Fibroblast of skin of right biceps (primary cell): ENCODE data around the gene TENM3.
A peak's percentile ranks its signal among the peaks of the same experiment; 100 is the strongest.

Experiments used
- DNase-seq: peaks from one replicate; pipeline ENCODE4 v3.0.0-alpha.2; 2013

The TENM3 gene

GRCh38 chr4:182532441-182532840 lies 289.2 kb downstream of the TENM3 start:
- no peak for DNase-seq

GRCh38 chr4:182533964-182534363 lies 290.8 kb downstream of the TENM3 start:
- peak; percentile 46 for DNase-seq

- DNase-seq = no peak
Measured at GRCh38 chr4:182536221-182536811, 293.1 kb downstream of the TENM3 start.

GRCh38 chr4:182537031-182537795 lies 294.0 kb downstream of the TENM3 start:
- no peak for DNase-seq

- no peak for DNase-seq
Measured at GRCh38 chr4:182538031-182538430, 294.8 kb downstream of the TENM3 start.

GRCh38 chr4:182540496-182540895 lies 297.3 kb downstream of the TENM3 start:
- DNase-seq = no peak

GRCh38 chr4:182547435-182547834 lies 304.2 kb downstream of the TENM3 start:
- DNase-seq = no peak

GRCh38 chr4:182548156-182548555 lies 305.0 kb downstream of the TENM3 start:
- no peak for DNase-seq

- DNase-seq = no peak
Measured at GRCh38 chr4:182549356-182549755, 306.2 kb downstream of the TENM3 start.

GRCh38 chr4:182552948-182553347 lies 309.7 kb downstream of the TENM3 start:
- DNase-seq = no peak

- DNase-seq = no peak
Measured at GRCh38 chr4:182553653-182554052, 310.5 kb downstream of the TENM3 start.

GRCh38 chr4:182554736-182555135 lies 311.5 kb downstream of the TENM3 start:
- peak; percentile 19 for DNase-seq

- DNase-seq = peak; percentile 66
Measured at GRCh38 chr4:182555997-182556418, 312.8 kb downstream of the TENM3 start.

GRCh38 chr4:182556580-182556979 lies 313.4 kb downstream of the TENM3 start:
- DNase-seq = no peak

GRCh38 chr4:182560358-182560757 lies 317.2 kb downstream of the TENM3 start:
- peak; percentile 43 for DNase-seq

GRCh38 chr4:182562350-182562749 lies 319.1 kb downstream of the TENM3 start:
- DNase-seq = no peak

- DNase-seq = peak; percentile 21
Measured at GRCh38 chr4:182564724-182565369, 321.6 kb downstream of the TENM3 start.

- DNase-seq = no peak
Measured at GRCh38 chr4:182567119-182567518, 323.9 kb downstream of the TENM3 start.

GRCh38 chr4:182569561-182569960 lies 326.4 kb downstream of the TENM3 start:
- no peak for DNase-seq

GRCh38 chr4:182574706-182575105 lies 331.5 kb downstream of the TENM3 start:
- no peak for DNase-seq

GRCh38 chr4:182575225-182575624 lies 332.0 kb downstream of the TENM3 start:
- DNase-seq = no peak

- no peak for DNase-seq
Measured at GRCh38 chr4:182576601-182577289, 333.5 kb downstream of the TENM3 start.

GRCh38 chr4:182577411-182577810 lies 334.2 kb downstream of the TENM3 start:
- peak; percentile 12 for DNase-seq
